ENCODE data around the gene SERTAD4. TPM values are rescaled to one million over a fixed set of nuclear protein-coding genes. Genes with fewer than 3 reads are reported as not detected.

The SERTAD4 gene
- total and polyA plus RNA-seq, 4 donors = 1.9 to 7.8 (median 2.7) TPM

DNA sequence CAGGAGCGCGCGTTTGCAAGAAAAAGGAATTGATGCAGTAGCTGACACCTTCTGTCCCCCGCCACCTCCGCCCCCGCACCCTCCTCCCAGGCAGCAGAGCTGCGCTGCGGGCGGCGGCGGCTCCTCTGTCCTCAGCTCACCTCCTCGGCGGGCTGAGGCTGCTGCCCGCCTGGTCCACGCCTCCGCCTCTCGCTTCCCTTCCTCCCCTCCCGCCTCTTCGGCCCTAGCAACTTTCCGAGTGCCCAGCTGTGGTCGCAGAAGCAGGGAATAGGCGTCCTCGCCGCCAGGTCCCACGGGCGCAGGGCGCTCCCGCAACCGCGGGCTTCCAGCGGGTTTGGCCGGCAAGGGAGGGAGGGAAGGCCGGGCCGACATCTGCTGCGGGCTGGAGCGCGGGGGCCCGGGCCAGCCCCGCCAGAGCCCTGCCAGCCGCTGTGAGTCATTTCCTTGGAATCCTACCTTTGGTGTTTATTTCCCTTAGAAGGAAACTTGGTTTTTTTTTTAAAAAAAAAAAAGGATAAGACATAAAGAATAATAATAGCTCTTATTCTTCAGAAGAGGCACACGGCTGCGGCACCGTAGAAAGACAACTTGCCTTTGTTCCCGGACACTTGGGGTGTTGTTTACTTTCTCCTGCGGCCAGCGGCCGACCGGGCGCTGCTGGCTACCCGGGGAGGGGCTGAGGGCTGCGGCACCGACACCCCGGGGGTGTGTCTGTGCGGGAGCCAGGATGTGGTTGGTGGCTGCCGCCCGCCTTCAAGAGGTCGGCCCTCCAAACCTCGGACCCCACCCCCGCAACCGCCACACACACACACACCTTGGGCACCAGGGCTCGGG lies 1.1 kb downstream of the SERTAD4 start:
- H3K9ac ChIP-seq (ENCODE audit: insufficient read depth in 1 of 2, low read length in 2 of 2) = no peak overlapping the region
- no peaks in the 10 kb centered on the region for H3K9me3 ChIP-seq (ENCODE audit: control insufficient read depth in 4 of 4, insufficient read depth in 3 of 4, low read length in 3 of 4)
- H3K27ac ChIP-seq (ENCODE audit: low read depth in 1 of 2, low read length in 1 of 2) = peak overlapping the region; percentile 42 to 77
- WGBS, 2 donors = 1% methylated on average over 57 to 61 of the region's 61 CpGs
- ATAC-seq (ENCODE audit: insufficient read depth, low FRiP score) (peak; percentile 76), DNase-seq (peak; percentile 46 to 54 (median 52))
- H3K36me3 ChIP-seq (ENCODE audit: control insufficient read depth in 4 of 4, insufficient read depth in 4 of 4, low read length in 4 of 4) = no peaks in the 10 kb centered on the region
- H3K4me1 ChIP-seq (ENCODE audit: control insufficient read depth in 5 of 5, insufficient read depth in 5 of 5, low read length in 5 of 5) = peaks cover 5 to 45% (median 8%) of the 10 kb centered on the region in 5 donors
- H3K4me3 ChIP-seq = peak overlapping the region; percentile 45
- peaks cover 0 to 47% (median 42%) of the 10 kb centered on the region in 3 donors for H3K27me3 ChIP-seq (ENCODE audit: control insufficient read depth in 3 of 3, insufficient read depth in 3 of 3, low read length in 2 of 3)
- TF ChIP-seq CTCF (IDR thresholded peaks at IDR 0.05; ENCODE audit: control extremely low read depth, extremely low read depth) = no peak

- 35 to 42% methylated on average over 10 of the region's 10 CpGs for whole genome bisulfite sequencing, 2 donors
- Histone ChIP-seq H3K9ac (ENCODE audit: insufficient read depth in 1 of 2, low read length in 2 of 2) (no peak overlapping the region), H3K36me3 (ENCODE audit: control insufficient read depth in 4 of 4, insufficient read depth in 4 of 4, low read length in 4 of 4) (no peaks in the 10 kb centered on the region), H3K4me3 (no peak overlapping the region), H3K4me1 (ENCODE audit: control insufficient read depth in 5 of 5, insufficient read depth in 5 of 5, low read length in 5 of 5) (peaks cover 5 to 48% (median 8%) of the 10 kb centered on the region in 5 donors), H3K9me3 (ENCODE audit: control insufficient read depth in 4 of 4, insufficient read depth in 3 of 4, low read length in 3 of 4) (no peaks in the 10 kb centered on the region), H3K27ac (ENCODE audit: low read depth in 1 of 2, low read length in 1 of 2) (peak overlapping the region in 1 of 2 donors; percentile 77), H3K27me3 (ENCODE audit: control insufficient read depth in 3 of 3, insufficient read depth in 3 of 3, low read length in 2 of 3) (peaks cover 0 to 43% (median 42%) of the 10 kb centered on the region in 3 donors)
- ATAC-seq (ENCODE audit: insufficient read depth, low FRiP score) (no peak), DNase-seq (no peak)
- TF ChIP-seq CTCF (IDR thresholded peaks at IDR 0.05; ENCODE audit: control extremely low read depth, extremely low read depth) = no peak
These were observed 1.7 kb downstream of the SERTAD4 start for GRCh38 chr1:210234329-210234757.

DNA sequence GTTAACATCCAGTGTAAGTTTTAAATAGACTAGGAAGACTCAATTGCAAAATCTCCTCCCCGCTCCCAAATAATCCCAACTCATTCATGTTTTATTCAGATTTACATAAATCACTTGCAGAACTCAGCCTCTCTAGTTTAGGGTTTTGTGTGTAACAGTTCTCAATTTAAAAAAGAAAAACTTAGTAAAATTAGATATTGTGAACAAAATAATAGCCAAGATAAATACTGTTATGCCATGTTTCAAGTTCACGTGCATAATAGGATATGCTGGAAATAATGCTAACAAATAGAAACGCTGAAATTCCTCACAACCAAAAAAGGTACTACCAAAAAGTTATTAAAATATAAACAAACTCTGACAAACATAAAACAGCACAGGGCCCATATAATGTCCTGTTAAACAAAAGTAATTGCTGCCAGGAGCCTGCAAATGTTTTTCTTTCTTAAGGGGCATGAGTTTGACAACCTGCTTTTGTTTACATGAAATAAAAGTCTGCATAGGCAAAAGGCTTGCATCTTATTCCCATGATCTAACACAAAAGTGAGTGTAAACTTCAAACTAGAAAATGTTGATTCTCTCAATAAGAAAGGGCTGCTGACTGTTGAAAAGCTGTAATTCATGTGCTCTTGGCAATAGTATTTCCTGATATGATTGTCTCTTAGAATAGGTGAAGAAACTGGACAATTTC lies 2.9 kb downstream of the SERTAD4 start:
- WGBS, 2 donors = 86 to 92% methylated on average over 3 of the region's 3 CpGs
- H3K27me3 ChIP-seq (ENCODE audit: control insufficient read depth in 3 of 3, insufficient read depth in 3 of 3, low read length in 2 of 3) = peaks cover 0 to 39% (median 36%) of the 10 kb centered on the region in 3 donors
- ATAC-seq (ENCODE audit: insufficient read depth, low FRiP score) (no peak), DNase-seq (no peak)
- no peaks in the 10 kb centered on the region for H3K9me3 ChIP-seq (ENCODE audit: control insufficient read depth in 4 of 4, insufficient read depth in 3 of 4, low read length in 3 of 4)
- H3K27ac ChIP-seq (ENCODE audit: low read depth in 1 of 2, low read length in 1 of 2) = no peak overlapping the region
- H3K4me1 ChIP-seq (ENCODE audit: control insufficient read depth in 5 of 5, insufficient read depth in 5 of 5, low read length in 5 of 5) = peaks cover 8 to 59% (median 13%) of the 10 kb centered on the region in 5 donors
- TF ChIP-seq CTCF (IDR thresholded peaks at IDR 0.05; ENCODE audit: control extremely low read depth, extremely low read depth) = no peak
- H3K36me3 ChIP-seq (ENCODE audit: control insufficient read depth in 4 of 4, insufficient read depth in 4 of 4, low read length in 4 of 4) = no peaks in the 10 kb centered on the region
- no peak overlapping the region for H3K9ac ChIP-seq (ENCODE audit: insufficient read depth in 1 of 2, low read length in 2 of 2)
- H3K4me3 ChIP-seq = no peak overlapping the region
